Stimulated activated CD4-positive, alpha-beta T cell treated with anti-CD3 and anti-CD28 coated beads, Interleukin-4, amount 100 ng/mL, for 48 hours (primary cell): ENCODE results near the gene CUX1.
"Not testable (repeated sequence)": the region's sequence is repeated elsewhere in the genome, so short reads cannot be mapped to it uniquely, and the experiment has no call there.

Experiments
- DNase-seq, 2 donors: peaks; one replicate each; pipeline ENCODE4 v3.0.0-alpha.2; 2020; ENCODE audit warnings: low read depth in 2 of 2

Gene CUX1

GRCh38 chr7:102211590-102212550 lies 394.4 kb downstream of the CUX1 start:
- no peak for DNase-seq

- no peak for DNase-seq
These were observed 397.1 kb downstream of the CUX1 start for GRCh38 chr7:102214477-102215072.

DNA sequence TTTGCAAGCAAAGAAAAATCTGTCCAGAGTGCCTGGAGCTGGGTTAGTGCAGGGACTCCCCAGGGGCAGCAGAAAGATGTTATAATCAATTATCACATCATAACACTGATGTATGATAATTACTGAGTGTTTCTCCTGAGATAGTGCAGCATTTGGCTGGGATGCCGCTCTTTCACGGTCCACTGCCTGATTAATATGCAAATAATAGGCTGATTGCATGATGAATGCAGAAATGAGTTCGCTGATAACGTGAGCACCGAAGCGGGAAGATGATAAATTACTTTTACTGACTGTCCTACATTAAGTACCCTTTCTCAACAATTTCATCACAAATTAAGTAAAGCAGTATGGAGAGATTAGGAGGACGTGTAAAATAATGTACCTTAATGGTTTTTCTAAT lies 397.8 kb downstream of the CUX1 start:
- DNase-seq, result no peak

DNA sequence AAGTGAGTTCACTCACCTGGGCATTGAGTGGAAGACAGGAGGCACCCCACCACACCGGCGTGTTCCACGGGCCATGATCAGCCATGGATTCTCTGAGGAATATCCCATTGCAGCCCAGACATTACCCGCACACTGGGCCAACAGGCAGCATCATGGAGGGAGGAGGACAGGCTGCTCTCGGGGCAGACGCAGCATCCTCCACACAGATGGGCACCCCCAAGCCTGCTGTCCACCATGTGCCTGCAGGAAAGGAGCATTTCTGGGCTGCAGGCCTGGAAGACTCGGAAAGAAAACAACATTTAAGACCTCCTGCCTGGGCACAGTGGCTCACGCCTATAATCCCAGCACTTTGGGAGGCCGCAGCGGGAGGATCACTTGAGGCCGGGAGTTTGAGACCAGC lies 398.3 kb downstream of the CUX1 start:
- DNase-seq, result no peak

GRCh38 chr7:102216573-102217314 lies 399.3 kb downstream of the CUX1 start:
- no peak for DNase-seq

DNA sequence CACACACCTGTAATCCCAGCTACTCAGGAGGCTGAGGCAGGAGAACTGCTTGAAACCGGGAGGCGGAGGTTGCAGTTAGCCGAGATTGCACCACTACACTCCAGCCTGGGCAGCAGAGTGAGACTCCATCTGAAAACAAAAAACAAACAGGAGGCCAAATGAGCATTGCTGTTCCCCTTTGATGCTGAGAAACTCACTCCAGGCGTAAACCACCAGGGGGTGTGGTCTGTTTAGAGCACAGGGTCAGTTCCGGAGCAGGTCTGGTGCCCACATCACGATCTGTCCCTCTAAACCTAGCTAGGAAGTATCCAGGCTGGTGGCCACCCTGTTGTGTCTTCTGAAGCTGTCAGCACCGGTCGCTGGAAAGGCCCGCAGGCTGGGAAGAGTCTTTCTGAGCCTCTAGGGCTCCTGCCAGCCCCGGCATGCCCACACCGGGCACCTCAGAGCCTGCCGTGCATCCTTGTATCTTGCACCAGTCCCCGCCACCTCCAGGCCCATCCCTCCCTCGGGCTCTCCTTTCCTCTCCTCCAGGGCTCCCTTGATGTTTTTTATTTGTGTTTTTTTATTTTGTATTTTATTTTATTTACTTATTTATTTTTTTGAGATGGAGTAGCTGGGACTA lies 402.9 kb downstream of the CUX1 start:
- DNase-seq, result no peak

- no peak for DNase-seq
These were observed 403.8 kb downstream of the CUX1 start for GRCh38 chr7:102220960-102221800.

- no peak for DNase-seq
These were observed 404.5 kb downstream of the CUX1 start for GRCh38 chr7:102221961-102222360.

DNA sequence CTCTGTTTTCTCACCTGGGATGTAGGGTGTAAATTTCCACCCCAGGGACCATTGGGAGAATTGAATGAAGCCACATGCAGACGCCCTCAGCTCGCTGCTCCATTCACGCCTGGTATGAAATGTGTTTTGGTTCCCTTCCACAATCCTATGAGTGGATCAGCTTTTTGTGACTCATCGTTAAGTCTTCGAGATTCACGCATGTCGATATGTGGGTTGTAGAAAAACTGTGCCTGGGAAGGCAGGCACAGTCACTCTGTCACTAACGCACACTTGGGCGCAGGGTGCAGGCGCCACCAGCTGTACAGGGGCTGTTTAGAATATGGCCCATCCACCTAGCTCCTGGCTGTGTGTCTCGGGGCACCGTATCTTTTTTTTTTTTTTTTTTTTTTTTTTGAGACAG lies 405.0 kb downstream of the CUX1 start:
- DNase-seq, result no peak

DNA sequence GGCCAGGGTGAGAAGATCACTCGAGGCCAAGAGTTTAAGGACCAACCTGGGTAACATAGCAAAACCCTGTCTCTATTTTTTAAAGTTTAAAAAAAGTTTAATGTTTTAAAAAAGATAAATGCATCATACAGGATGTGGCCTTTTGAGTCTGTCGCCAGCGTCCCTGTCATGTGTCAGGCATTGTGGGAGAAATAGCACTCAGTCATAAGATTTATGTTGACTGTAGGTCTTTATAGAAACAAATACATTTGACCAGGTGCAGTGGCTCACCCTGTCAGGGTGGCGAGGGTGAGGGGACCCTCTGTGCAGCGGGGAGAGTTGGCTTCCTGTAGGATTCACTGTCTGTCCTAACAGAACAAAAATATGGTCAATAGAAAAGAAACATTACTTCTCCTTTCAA lies 405.8 kb downstream of the CUX1 start:
- DNase-seq, result no peak

GRCh38 chr7:102225025-102225424 lies 407.6 kb downstream of the CUX1 start:
- DNase-seq, result no peak

- DNase-seq, result no peak
These were observed 409.9 kb downstream of the CUX1 start for GRCh38 chr7:102227371-102227770.

GRCh38 chr7:102228935-102229334 lies 411.5 kb downstream of the CUX1 start:
- no peak for DNase-seq

DNA sequence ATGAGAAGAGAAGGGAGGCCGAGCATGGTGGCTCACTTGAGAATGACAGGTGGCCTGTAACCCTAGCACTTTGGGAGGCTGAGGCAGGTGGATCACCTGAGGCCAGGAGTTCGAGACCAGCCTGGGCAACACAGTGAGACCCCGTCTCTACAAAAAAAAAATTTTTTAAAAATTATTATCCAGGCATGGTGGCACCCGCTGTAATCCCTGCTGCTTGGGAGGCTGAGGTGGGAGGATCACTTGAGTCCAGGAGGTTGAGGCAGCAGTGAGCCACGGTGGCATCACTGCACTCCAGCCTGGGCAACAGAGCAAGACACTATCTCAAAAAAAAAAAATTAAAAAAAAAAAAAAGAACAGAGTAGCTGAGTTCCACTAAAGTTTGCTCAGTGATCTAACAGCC lies 412.7 kb downstream of the CUX1 start:
- DNase-seq, result not testable (repeated sequence)

DNA sequence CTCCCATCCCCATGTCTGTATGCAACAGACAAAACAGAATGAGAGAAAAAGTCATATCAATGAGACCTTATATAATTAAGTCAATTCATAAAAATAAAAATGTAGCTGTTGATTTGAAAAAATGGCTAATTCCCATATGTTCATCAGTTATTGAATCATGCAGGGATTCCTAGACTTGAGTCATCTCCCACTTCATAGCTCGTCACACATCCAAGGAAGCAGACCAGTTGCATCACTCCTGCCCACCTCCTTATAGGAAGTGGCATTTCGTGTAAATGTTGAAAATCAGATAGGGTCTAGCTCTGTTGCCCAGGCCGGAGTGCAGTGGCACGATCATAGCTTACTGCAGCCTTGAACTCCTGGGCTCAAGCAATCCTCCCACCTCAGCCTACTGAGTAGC lies 413.2 kb downstream of the CUX1 start:
- no peak for DNase-seq

DNA sequence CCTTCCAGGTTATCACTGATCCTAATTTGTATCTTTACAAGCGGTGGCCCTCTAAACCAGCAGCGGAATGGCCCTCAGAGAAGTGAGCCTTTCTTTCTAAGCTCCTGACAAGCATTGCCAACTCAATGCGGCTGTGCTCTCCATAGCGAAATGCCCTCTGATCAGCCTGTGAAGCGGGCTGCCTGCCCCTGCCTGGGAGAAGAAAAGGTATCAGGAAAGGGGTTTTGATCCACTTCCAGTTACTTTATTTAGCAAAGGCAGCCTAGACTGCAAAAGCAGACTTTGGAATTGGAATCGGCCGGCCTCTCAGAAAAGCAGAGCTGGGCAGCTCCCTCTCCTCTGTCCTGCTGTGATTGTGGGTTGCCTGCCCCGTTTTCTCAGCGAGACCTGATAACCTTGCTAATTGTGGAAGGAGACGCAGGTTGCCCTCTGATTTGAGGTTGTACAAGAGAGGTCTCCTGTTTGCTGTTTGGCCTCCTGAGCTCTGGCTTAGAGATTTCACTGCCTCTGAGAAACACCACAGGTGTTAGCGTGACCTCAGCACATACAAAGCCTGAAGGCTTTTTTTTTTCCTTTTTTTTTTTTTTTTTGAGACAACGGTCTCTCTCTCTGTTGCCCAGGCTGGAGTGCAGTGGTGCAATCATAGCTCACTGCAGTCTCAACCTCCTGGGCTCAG lies 415.3 kb downstream of the CUX1 start:
- DNase-seq, result no peak

- no peak for DNase-seq
These were observed 416.7 kb downstream of the CUX1 start for GRCh38 chr7:102234131-102234530.

DNA sequence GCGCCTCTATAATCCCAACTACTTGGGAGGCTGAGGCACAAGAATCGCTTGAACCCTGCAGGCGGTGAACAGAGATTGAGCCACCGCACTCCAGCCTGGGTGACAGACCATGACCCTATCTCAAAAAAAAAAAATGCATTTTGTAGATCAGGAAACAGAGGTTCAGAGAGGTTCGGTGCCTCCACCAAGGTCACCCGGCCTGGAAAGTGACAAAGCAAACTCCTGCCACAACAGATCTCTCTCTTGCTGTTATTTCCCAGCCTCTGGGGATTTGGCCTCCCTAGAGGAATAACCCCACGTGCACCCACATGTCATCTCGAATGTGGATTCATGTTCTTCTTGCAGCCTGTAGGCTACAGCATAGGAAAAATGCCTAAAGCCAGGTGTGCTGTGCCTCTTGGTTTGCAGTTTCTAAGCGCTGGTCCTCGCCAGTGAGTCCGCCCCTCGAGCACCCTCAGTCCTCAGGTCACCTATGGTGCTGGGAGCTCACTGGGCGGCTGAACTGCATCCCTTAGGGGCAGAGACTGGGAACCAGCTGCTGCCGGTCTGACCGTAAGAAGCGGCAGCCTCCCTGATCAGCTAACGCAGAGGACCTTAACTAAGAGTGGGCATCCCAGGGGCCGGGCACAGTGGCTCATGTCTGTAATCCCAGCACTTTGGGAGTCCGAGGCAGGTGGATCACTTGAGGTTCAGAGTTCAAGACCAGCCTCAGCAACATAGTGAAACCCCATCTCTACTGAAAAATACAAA lies 417.6 kb downstream of the CUX1 start:
- no peak for DNase-seq

GRCh38 chr7:102236102-102236501 lies 418.7 kb downstream of the CUX1 start:
- DNase-seq, result no peak
